ENCODE data around the gene TDRD7.

The TDRD7 gene

GRCh38 chr9:97403746-97404316, 8.1 kb upstream of the TDRD7 start:
- no peak for TF ChIP-seq CTCF (IDR thresholded peaks at IDR 0.05; ENCODE audit: poor library complexity, severe bottlenecking)
- Histone ChIP-seq H3K4me3 (ENCODE audit: severe bottlenecking) (no peak overlapping the region), H3K27me3 (ENCODE audit: insufficient read depth, poor library complexity, severe bottlenecking) (no peaks in the 10 kb centered on the region), H3K9me3 (ENCODE audit: severe bottlenecking) (peaks cover 2% of the 10 kb centered on the region), H3K4me1 (ENCODE audit: insufficient read depth, poor library complexity, severe bottlenecking) (peaks cover under 1% of the 10 kb centered on the region), H3K27ac (ENCODE audit: poor library complexity, severe bottlenecking) (no peak overlapping the region), H3K36me3 (ENCODE audit: low read depth) (no peaks in the 10 kb centered on the region)
- ATAC-seq (ENCODE audit: low read depth) (no peak), DNase-seq (ENCODE audit: low spot score) (no peak)

- DNase-seq (ENCODE audit: low spot score), result no peak
- ATAC-seq (ENCODE audit: low read depth), result no peak
- Histone ChIP-seq H3K27ac (ENCODE audit: poor library complexity, severe bottlenecking) (no peak overlapping the region), H3K27me3 (ENCODE audit: insufficient read depth, poor library complexity, severe bottlenecking) (no peaks in the 10 kb centered on the region), H3K4me1 (ENCODE audit: insufficient read depth, poor library complexity, severe bottlenecking) (no peaks in the 10 kb centered on the region), H3K4me3 (ENCODE audit: severe bottlenecking) (no peak overlapping the region), H3K36me3 (ENCODE audit: low read depth) (no peaks in the 10 kb centered on the region), H3K9me3 (ENCODE audit: severe bottlenecking) (peaks cover 2% of the 10 kb centered on the region)
- no peak for TF ChIP-seq CTCF (IDR thresholded peaks at IDR 0.05; ENCODE audit: poor library complexity, severe bottlenecking)
These were observed 6.3 kb upstream of the TDRD7 start for GRCh38 chr9:97405551-97405950.

GRCh38 chr9:97406620-97407177, 5.2 kb upstream of the TDRD7 start:
- H3K27me3 ChIP-seq (ENCODE audit: insufficient read depth, poor library complexity, severe bottlenecking), result no peaks in the 10 kb centered on the region
- no peak overlapping the region for H3K27ac ChIP-seq (ENCODE audit: poor library complexity, severe bottlenecking)
- H3K4me1 ChIP-seq (ENCODE audit: insufficient read depth, poor library complexity, severe bottlenecking), result no peaks in the 10 kb centered on the region
- DNase-seq (ENCODE audit: low spot score), result no peak
- no peak for TF ChIP-seq CTCF (IDR thresholded peaks at IDR 0.05; ENCODE audit: poor library complexity, severe bottlenecking)
- H3K9me3 ChIP-seq (ENCODE audit: severe bottlenecking), result peaks cover 2% of the 10 kb centered on the region
- ATAC-seq (ENCODE audit: low read depth), result no peak
- H3K36me3 ChIP-seq (ENCODE audit: low read depth), result no peaks in the 10 kb centered on the region
- no peak overlapping the region for H3K4me3 ChIP-seq (ENCODE audit: severe bottlenecking)

GRCh38 chr9:97408562-97408961, 3.3 kb upstream of the TDRD7 start:
- Histone ChIP-seq H3K9me3 (ENCODE audit: severe bottlenecking) (peaks cover 2% of the 10 kb centered on the region), H3K4me1 (ENCODE audit: insufficient read depth, poor library complexity, severe bottlenecking) (no peaks in the 10 kb centered on the region), H3K36me3 (ENCODE audit: low read depth) (no peaks in the 10 kb centered on the region), H3K4me3 (ENCODE audit: severe bottlenecking) (no peak overlapping the region), H3K27ac (ENCODE audit: poor library complexity, severe bottlenecking) (no peak overlapping the region), H3K27me3 (ENCODE audit: insufficient read depth, poor library complexity, severe bottlenecking) (no peaks in the 10 kb centered on the region)
- no peak for ATAC-seq (ENCODE audit: low read depth)
- no peak for TF ChIP-seq CTCF (IDR thresholded peaks at IDR 0.05; ENCODE audit: poor library complexity, severe bottlenecking)
- no peak for DNase-seq (ENCODE audit: low spot score)

- no peak for TF ChIP-seq CTCF (IDR thresholded peaks at IDR 0.05; ENCODE audit: poor library complexity, severe bottlenecking)
- H3K4me3 ChIP-seq (ENCODE audit: severe bottlenecking), result peak overlapping the region; percentile 78
- no peak overlapping the region for H3K27ac ChIP-seq (ENCODE audit: poor library complexity, severe bottlenecking)
- ATAC-seq (ENCODE audit: low read depth) (no peak), DNase-seq (ENCODE audit: low spot score) (no peak)
- H3K4me1 ChIP-seq (ENCODE audit: insufficient read depth, poor library complexity, severe bottlenecking), result no peaks in the 10 kb centered on the region
- H3K27me3 ChIP-seq (ENCODE audit: insufficient read depth, poor library complexity, severe bottlenecking), result no peaks in the 10 kb centered on the region
- H3K36me3 ChIP-seq (ENCODE audit: low read depth), result no peaks in the 10 kb centered on the region
- H3K9me3 ChIP-seq (ENCODE audit: severe bottlenecking), result peaks cover 2% of the 10 kb centered on the region
These were observed 482 bp upstream of the TDRD7 start for GRCh38 chr9:97411440-97411788.
